ENCODE measurements around the gene ICOS. TPM values are rescaled to one million over a fixed set of nuclear protein-coding genes. Genes with fewer than 3 reads are reported as not detected.

The ICOS gene
- total and polyA plus RNA-seq, 2 experiments from 2014 or later, result 0.10 TPM; not detected in 1

DNA sequence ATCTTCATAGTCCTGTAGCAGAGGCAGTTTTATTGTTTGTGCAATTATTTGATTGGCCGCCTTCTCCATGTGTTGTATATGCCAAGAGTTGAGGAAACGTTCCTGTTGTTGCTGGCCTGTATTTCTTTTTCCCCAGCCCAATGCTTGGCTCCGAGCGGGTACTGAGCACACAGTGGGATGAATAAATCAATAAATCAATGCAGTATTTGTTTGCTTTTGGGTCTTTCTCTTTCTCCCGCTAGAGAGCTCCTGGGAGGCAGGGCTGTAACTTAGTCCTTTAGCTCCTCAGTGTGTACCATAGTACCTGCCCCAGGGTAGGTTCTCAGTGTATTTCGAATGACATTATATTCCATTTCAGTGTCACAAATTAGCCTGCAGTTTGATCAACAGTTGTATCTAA, 71.8 kb downstream of the ICOS start:
- Histone ChIP-seq H3K4me2 (no peak overlapping the region), H3K4me3 (no peak overlapping the region), H3K9me3 (ENCODE audit: low read depth) (no peaks in the 10 kb centered on the region), H3K27me3 (no peaks in the 10 kb centered on the region), H3K36me3 (replicated peaks; ENCODE audit: insufficient read depth, low read depth) (no peaks in the 10 kb centered on the region), H3K27ac (no peak overlapping the region), H3K79me2 (no peaks in the 10 kb centered on the region), H3K4me1 (ENCODE audit: insufficient read depth) (peaks cover 8% of the 10 kb centered on the region), H2AFZ (no peak overlapping the region), H4K20me1 (ENCODE audit: insufficient read depth, poor library complexity, severe bottlenecking) (no peaks in the 10 kb centered on the region), H3K9me2 (replicated peaks; ENCODE audit: insufficient read depth) (no peaks in the 10 kb centered on the region)
- no peak for DNase-seq (ENCODE audit: low spot score)
- WGBS (ENCODE audit: low lambda C conversion rate, missing lambda C conversion rate), result 86% methylated on average over 6 of the region's 6 CpGs
- TF ChIP-seq EZH2 (IDR thresholded peaks at IDR 0.05; ENCODE audit: borderline replicate concordance), result no peak
- TF ChIP-seq, protein P1, sequence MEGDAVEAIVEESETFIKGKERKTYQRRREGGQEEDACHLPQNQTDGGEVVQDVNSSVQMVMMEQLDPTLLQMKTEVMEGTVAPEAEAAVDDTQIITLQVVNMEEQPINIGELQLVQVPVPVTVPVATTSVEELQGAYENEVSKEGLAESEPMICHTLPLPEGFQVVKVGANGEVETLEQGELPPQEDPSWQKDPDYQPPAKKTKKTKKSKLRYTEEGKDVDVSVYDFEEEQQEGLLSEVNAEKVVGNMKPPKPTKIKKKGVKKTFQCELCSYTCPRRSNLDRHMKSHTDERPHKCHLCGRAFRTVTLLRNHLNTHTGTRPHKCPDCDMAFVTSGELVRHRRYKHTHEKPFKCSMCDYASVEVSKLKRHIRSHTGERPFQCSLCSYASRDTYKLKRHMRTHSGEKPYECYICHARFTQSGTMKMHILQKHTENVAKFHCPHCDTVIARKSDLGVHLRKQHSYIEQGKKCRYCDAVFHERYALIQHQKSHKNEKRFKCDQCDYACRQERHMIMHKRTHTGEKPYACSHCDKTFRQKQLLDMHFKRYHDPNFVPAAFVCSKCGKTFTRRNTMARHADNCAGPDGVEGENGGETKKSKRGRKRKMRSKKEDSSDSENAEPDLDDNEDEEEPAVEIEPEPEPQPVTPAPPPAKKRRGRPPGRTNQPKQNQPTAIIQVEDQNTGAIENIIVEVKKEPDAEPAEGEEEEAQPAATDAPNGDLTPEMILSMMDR (IDR thresholded peaks at IDR 0.05; ENCODE audit: poor library complexity), result no peak
- TF ChIP-seq EZH2phosphoT487 (IDR thresholded peaks at IDR 0.05; ENCODE audit: low read depth, severe bottlenecking, unreplicated experiment), result no peak

DNA sequence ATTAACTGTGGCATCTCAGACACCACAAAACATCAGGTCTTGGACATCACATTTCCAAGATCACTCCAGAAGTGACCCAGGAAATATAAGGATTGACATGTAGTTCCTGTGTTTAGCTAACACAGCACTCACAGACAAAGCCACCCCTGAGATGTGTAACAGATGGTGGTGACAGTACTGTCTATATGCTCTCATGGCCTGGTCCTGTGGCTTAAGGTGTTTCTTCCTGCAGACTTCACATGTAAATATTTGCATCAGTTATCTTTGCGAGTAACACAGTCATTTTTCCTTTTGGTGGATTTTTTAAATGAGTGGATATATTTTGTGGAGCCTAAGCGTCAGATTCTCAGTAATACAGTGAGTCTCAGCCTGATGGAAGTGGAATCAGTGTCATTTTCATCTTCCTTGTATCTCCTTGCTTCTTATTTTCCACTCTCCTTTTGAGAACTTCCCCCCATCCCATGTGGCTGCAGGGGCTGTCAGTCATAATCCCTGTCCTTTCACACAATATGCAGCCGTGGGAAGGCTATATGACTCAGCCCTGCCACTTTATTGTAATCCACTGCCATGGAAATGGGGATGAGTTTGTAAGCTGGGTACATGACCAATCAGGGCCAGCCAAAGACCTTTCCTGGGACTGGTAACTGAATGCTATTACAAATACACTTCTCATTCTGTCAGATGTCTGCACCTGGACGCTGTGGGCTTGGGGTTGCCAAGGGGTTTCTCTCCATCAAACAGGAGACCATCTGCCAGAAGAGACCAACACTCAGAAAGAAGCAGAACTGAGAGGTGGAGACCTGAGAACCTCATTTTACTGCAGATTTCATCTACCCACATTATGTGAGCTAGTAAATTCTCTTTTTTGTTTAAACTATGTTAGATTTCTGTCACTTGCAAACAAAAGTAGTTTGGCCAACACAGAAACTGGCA, 74.3 kb downstream of the ICOS start:
- Histone ChIP-seq H3K79me2 (no peaks in the 10 kb centered on the region), H3K4me3 (no peak overlapping the region), H2AFZ (no peak overlapping the region), H3K4me1 (ENCODE audit: insufficient read depth) (peaks cover 8% of the 10 kb centered on the region), H3K4me2 (no peak overlapping the region), H3K9me3 (ENCODE audit: low read depth) (no peaks in the 10 kb centered on the region), H3K9me2 (replicated peaks; ENCODE audit: insufficient read depth) (no peaks in the 10 kb centered on the region), H3K27me3 (no peaks in the 10 kb centered on the region), H4K20me1 (ENCODE audit: insufficient read depth, poor library complexity, severe bottlenecking) (no peaks in the 10 kb centered on the region), H3K27ac (no peak overlapping the region), H3K36me3 (replicated peaks; ENCODE audit: insufficient read depth, low read depth) (no peaks in the 10 kb centered on the region)
- DNase-seq (ENCODE audit: low spot score), result no peak
- 76% methylated on average over 4 of the region's 4 CpGs for WGBS (ENCODE audit: low lambda C conversion rate, missing lambda C conversion rate)
- TF ChIP-seq EZH2phosphoT487 (IDR thresholded peaks at IDR 0.05; ENCODE audit: low read depth, severe bottlenecking, unreplicated experiment) (no peak), EZH2 (IDR thresholded peaks at IDR 0.05; ENCODE audit: borderline replicate concordance) (no peak)
- TF ChIP-seq, protein P1 (IDR thresholded peaks at IDR 0.05; ENCODE audit: poor library complexity), result no peak

Other genes with a start within 250 kb of the ICOS start
- gene CD28, start 230.1 kb upstream of the ICOS start, total RNA-seq, result not detected in 2 replicates
- not detected in 2 replicates for gene CD28, start 230.1 kb upstream of the ICOS start, polyA plus RNA-seq
- gene CTLA4, start 69.0 kb upstream of the ICOS start, total RNA-seq, result not detected in 2 replicates
- gene CTLA4, start 69.0 kb upstream of the ICOS start, polyA plus RNA-seq, result not detected in 2 replicates

Data from hepatocyte (in vitro differentiated cells).